ENCODE data around the gene WT1.

WT1 gene

GRCh38 chr11:32414925-32415324 is 20.4 kb downstream of the WT1 start:
- in situ Hi-C loops (cut with MboI; ENCODE audit: low pct_unique_long_range_greater_than_20kb, low sequenced_read_pairs, unreplicated experiment) = no loop called here
- TF ChIP-seq, protein P1, sequence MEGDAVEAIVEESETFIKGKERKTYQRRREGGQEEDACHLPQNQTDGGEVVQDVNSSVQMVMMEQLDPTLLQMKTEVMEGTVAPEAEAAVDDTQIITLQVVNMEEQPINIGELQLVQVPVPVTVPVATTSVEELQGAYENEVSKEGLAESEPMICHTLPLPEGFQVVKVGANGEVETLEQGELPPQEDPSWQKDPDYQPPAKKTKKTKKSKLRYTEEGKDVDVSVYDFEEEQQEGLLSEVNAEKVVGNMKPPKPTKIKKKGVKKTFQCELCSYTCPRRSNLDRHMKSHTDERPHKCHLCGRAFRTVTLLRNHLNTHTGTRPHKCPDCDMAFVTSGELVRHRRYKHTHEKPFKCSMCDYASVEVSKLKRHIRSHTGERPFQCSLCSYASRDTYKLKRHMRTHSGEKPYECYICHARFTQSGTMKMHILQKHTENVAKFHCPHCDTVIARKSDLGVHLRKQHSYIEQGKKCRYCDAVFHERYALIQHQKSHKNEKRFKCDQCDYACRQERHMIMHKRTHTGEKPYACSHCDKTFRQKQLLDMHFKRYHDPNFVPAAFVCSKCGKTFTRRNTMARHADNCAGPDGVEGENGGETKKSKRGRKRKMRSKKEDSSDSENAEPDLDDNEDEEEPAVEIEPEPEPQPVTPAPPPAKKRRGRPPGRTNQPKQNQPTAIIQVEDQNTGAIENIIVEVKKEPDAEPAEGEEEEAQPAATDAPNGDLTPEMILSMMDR (IDR thresholded peaks at IDR 0.05; ENCODE audit: extremely low read depth, insufficient read depth, missing control alignments) = no peak
- DNase-seq (ENCODE audit: low spot score) = no peak

DNA sequence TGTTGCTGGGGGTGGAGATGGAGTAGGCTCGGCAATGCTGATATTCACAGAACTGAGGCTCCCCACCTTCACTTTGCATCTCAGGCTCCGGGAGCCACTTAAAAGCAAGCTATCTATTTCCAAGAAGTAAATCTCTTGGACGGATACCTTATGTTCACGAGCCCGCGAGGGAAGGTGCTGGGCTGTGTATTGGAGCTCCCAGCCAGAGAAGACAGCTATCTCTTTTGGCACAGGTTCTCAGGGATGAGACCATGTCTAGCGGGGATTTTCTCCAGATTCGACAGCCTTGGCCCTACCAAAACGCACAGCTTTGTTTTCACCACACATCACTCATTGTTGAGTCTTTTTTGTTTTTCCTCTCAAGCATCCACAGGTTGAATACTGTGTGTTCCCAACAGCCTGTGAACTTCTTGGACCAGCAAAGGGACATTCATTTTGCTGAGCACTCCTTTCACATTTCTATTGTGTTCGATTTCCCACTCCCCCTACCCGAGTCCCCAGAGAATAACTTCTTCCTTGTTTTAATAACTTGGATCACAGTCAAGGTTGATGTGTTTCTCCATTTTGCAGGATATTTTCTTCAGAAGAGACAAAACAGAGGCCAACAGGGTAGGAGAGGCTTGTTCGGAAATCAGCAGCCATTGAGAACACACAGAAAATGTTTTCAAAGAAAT is 23.3 kb downstream of the WT1 start:
- in situ Hi-C loops (cut with MboI; ENCODE audit: low pct_unique_long_range_greater_than_20kb, low sequenced_read_pairs, unreplicated experiment) = no loop called here
- DNase-seq (ENCODE audit: low spot score) = no peak
- TF ChIP-seq, protein P1 (IDR thresholded peaks at IDR 0.05; ENCODE audit: extremely low read depth, insufficient read depth, missing control alignments) = no peak

- in situ Hi-C loops (cut with MboI; ENCODE audit: low pct_unique_long_range_greater_than_20kb, low sequenced_read_pairs, unreplicated experiment) = no loop called here
- no peak for DNase-seq (ENCODE audit: low spot score)
- TF ChIP-seq, protein P1 (IDR thresholded peaks at IDR 0.05; ENCODE audit: extremely low read depth, insufficient read depth, missing control alignments) = no peak
These were observed 29.7 kb downstream of the WT1 start for GRCh38 chr11:32405592-32405991.

DNA sequence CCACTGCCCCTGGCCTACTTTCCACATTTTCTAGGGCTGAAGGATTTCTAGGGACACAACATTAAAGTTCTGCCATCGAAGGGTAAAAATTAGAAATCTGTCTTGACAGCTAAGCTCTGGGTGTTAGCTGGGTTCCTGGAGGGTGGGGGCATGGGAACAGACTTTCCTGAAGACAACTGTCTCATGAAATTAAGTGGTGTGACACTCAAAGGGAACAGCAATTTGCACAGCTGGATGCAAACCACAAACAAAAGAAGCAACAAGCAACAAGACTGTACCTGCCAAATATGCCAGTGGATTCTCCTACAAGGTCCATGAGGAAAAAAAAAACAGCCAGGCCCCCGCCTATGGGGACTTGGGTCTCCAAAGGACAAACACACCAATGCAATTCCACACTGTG is 32.5 kb downstream of the WT1 start:
- in situ Hi-C loops (cut with MboI; ENCODE audit: low pct_unique_long_range_greater_than_20kb, low sequenced_read_pairs, unreplicated experiment) = no loop called here
- no peak for DNase-seq (ENCODE audit: low spot score)
- TF ChIP-seq, protein P1 (IDR thresholded peaks at IDR 0.05; ENCODE audit: extremely low read depth, insufficient read depth, missing control alignments) = no peak

GRCh38 chr11:32400670-32401369 is 34.5 kb downstream of the WT1 start:
- in situ Hi-C loops (cut with MboI; ENCODE audit: low pct_unique_long_range_greater_than_20kb, low sequenced_read_pairs, unreplicated experiment) = no loop called here
- no peak for DNase-seq (ENCODE audit: low spot score)
- TF ChIP-seq, protein P1 (IDR thresholded peaks at IDR 0.05; ENCODE audit: extremely low read depth, insufficient read depth, missing control alignments) = no peak

DNA sequence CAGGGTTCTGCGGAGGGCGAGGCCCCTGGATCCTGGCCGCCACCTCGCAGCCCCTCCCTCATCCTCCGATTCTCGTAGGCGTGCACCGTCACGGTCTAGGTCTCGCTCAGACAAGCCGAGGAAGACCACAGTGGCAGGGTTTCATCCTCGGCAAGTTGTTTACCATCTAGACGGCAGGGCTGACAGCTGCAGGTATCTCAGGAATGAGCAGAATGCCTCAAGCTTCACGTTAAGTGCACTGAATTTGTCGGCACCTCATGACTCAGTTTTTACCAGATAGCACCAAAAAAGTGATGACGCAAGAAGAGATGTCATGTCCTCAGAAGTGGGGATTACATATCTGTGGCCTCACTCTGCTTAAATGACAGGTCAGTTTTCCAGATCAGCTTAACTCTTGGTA is 35.1 kb downstream of the WT1 start:
- DNase-seq (ENCODE audit: low spot score) = no peak
- TF ChIP-seq, protein P1 (IDR thresholded peaks at IDR 0.05; ENCODE audit: extremely low read depth, insufficient read depth, missing control alignments) = no peak
- in situ Hi-C loops (cut with MboI; ENCODE audit: low pct_unique_long_range_greater_than_20kb, low sequenced_read_pairs, unreplicated experiment) = no loop called here
